Liver (tissue), 3 donors: ENCODE data around the gene TTC12.

ENCODE experiments used
- EGR1 ChIP-seq, 2 donors: IDR thresholded peaks; 2 replicates each; pipeline ENCODE4 v1.6.1; 2016 to 2018; ENCODE audit warnings: antibody characterized with exemption in 2 of 2, low read depth in 2 of 2
- JUND ChIP-seq, 2 donors: IDR thresholded peaks; 2 replicates each; pipeline ENCODE4 v1.6.1; 2016; ENCODE audit warnings: antibody characterized with exemption in 2 of 2
- RAD21 ChIP-seq, 2 donors: IDR thresholded peaks; 2 replicates each; pipeline ENCODE4 v1.6.1; 2016; ENCODE audit warnings: antibody characterized with exemption in 2 of 2, mild to moderate bottlenecking in 2 of 2
- SP1 ChIP-seq: IDR thresholded peaks from 2 replicates; pipeline ENCODE4 v1.6.1; 2018; ENCODE audit warnings: antibody characterized with exemption, mild to moderate bottlenecking
- TAF1 ChIP-seq: conservative IDR thresholded peaks from 2 replicates; pipeline ENCODE4 v1.6.1; 2016; ENCODE audit warnings: antibody characterized with exemption, mild to moderate bottlenecking
- YY1 ChIP-seq: IDR thresholded peaks from 2 replicates; pipeline ENCODE4 v1.6.1; 2016; ENCODE audit warnings: antibody characterized with exemption, mild to moderate bottlenecking
- TF ChIP-seq, protein P1 (sequence below): fragments of 150-350 bp; IDR thresholded peaks from 2 replicates; pipeline ENCODE4 v1.5.1; 2017; ENCODE audit warnings: improper control_type of control experiment, low read depth, low read length; ENCODE audit not compliant: missing input control
- TF ChIP-seq, protein P2 (sequence below): IDR thresholded peaks from 2 replicates; pipeline ENCODE4 v1.6.1; 2016; ENCODE audit warnings: antibody characterized with exemption, mild to moderate bottlenecking
- TF ChIP-seq, protein P3 (sequence below): IDR thresholded peaks from 2 replicates; pipeline ENCODE4 v1.6.1; 2016; ENCODE audit warnings: antibody characterized with exemption
- TF ChIP-seq, protein P4 (sequence below): IDR thresholded peaks from 2 replicates; pipeline ENCODE4 v1.6.1; 2016; ENCODE audit warnings: antibody characterized with exemption
- donor health status: healthy.
- donor health status: healthy.

DNA sequence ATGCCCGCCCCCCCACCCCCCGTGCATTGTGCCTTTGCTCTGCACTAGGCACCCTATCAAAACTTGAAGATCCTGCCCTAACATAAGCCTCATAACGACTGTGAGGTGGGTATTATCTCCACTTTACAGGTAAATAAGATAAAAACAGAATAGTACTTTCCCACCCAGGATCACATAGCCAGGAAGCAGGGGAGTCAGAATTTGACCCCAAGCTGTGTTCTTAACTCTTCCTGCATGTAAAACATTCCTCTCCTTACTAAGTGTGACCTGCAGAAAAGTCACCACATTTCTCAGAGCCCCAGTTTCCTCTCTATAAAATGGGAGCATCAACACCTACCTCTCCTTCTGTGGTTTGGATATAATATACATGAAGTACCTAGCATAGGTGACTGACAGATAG, 55.0 kb downstream of the TTC12 start:
- TF ChIP-seq, protein P1, sequence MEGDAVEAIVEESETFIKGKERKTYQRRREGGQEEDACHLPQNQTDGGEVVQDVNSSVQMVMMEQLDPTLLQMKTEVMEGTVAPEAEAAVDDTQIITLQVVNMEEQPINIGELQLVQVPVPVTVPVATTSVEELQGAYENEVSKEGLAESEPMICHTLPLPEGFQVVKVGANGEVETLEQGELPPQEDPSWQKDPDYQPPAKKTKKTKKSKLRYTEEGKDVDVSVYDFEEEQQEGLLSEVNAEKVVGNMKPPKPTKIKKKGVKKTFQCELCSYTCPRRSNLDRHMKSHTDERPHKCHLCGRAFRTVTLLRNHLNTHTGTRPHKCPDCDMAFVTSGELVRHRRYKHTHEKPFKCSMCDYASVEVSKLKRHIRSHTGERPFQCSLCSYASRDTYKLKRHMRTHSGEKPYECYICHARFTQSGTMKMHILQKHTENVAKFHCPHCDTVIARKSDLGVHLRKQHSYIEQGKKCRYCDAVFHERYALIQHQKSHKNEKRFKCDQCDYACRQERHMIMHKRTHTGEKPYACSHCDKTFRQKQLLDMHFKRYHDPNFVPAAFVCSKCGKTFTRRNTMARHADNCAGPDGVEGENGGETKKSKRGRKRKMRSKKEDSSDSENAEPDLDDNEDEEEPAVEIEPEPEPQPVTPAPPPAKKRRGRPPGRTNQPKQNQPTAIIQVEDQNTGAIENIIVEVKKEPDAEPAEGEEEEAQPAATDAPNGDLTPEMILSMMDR, result no peak
- TF ChIP-seq TAF1 (no peak), JUND (IDR thresholded peaks at IDR 0.05) (no peak), RAD21 (IDR thresholded peaks at IDR 0.05) (no peak), EGR1 (IDR thresholded peaks at IDR 0.05; ENCODE audit: low read depth in 2 of 2) (no peak), YY1 (no peak), SP1 (no peak)
- TF ChIP-seq, protein P2, sequence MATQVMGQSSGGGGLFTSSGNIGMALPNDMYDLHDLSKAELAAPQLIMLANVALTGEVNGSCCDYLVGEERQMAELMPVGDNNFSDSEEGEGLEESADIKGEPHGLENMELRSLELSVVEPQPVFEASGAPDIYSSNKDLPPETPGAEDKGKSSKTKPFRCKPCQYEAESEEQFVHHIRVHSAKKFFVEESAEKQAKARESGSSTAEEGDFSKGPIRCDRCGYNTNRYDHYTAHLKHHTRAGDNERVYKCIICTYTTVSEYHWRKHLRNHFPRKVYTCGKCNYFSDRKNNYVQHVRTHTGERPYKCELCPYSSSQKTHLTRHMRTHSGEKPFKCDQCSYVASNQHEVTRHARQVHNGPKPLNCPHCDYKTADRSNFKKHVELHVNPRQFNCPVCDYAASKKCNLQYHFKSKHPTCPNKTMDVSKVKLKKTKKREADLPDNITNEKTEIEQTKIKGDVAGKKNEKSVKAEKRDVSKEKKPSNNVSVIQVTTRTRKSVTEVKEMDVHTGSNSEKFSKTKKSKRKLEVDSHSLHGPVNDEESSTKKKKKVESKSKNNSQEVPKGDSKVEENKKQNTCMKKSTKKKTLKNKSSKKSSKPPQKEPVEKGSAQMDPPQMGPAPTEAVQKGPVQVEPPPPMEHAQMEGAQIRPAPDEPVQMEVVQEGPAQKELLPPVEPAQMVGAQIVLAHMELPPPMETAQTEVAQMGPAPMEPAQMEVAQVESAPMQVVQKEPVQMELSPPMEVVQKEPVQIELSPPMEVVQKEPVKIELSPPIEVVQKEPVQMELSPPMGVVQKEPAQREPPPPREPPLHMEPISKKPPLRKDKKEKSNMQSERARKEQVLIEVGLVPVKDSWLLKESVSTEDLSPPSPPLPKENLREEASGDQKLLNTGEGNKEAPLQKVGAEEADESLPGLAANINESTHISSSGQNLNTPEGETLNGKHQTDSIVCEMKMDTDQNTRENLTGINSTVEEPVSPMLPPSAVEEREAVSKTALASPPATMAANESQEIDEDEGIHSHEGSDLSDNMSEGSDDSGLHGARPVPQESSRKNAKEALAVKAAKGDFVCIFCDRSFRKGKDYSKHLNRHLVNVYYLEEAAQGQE, result no peak
- TF ChIP-seq, protein P3, sequence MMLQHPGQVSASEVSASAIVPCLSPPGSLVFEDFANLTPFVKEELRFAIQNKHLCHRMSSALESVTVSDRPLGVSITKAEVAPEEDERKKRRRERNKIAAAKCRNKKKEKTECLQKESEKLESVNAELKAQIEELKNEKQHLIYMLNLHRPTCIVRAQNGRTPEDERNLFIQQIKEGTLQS, result no peak
- TF ChIP-seq, protein P4, sequence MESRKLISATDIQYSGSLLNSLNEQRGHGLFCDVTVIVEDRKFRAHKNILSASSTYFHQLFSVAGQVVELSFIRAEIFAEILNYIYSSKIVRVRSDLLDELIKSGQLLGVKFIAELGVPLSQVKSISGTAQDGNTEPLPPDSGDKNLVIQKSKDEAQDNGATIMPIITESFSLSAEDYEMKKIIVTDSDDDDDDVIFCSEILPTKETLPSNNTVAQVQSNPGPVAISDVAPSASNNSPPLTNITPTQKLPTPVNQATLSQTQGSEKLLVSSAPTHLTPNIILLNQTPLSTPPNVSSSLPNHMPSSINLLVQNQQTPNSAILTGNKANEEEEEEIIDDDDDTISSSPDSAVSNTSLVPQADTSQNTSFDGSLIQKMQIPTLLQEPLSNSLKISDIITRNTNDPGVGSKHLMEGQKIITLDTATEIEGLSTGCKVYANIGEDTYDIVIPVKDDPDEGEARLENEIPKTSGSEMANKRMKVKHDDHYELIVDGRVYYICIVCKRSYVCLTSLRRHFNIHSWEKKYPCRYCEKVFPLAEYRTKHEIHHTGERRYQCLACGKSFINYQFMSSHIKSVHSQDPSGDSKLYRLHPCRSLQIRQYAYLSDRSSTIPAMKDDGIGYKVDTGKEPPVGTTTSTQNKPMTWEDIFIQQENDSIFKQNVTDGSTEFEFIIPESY, result no peak
